Fibroblast of skin of left biceps (primary cell): ENCODE data around the gene C17orf100.

ENCODE experiments used
- DNase-seq, 2 experiments: peaks; one replicate each; pipeline ENCODE4 v3.0.0-alpha.2; 2013; ENCODE audit warnings: low read depth in 2 of 2

The C17orf100 gene

GRCh38 chr17:6669479-6670212 is 18.1 kb downstream of the C17orf100 start:
- DNase-seq = no peak

GRCh38 chr17:6670571-6670970 is 19.0 kb downstream of the C17orf100 start:
- no peak for DNase-seq

- no peak for DNase-seq
Measured at GRCh38 chr17:6670999-6671398, 19.4 kb downstream of the C17orf100 start.

GRCh38 chr17:6671431-6671830 is 19.9 kb downstream of the C17orf100 start:
- no peak for DNase-seq

- no peak for DNase-seq
Measured at GRCh38 chr17:6674586-6674985, 23.0 kb downstream of the C17orf100 start.

DNA sequence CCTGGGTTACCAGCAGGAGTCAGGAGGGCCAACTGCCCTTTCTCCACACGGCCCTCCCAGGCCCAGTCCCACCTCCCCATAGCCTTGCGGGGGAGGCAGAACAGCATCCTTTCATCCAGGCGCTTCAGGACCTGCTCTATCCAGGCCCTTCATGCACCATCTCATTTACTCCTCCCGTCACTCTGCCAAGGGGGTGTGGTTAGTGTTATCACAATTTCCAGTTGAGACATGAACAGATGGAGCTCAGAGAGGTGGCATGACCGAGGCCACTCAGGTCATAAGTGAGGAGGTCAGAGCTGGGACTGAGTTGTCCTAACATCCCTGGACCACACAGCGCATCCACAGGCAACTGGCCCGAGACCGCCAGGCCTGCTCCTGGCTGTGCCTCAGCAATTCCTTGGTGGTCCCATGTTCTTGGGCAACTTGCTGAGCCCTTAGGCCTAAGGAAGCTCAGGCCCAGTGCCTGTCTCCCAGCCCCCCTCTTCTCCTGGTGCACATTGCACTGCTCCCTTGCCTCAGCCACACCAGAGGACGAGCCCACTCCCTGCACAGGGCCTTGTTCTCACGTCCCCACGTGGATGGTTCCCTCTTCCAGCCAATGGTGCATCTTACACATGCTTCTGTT is 23.8 kb downstream of the C17orf100 start:
- no peak for DNase-seq

DNA sequence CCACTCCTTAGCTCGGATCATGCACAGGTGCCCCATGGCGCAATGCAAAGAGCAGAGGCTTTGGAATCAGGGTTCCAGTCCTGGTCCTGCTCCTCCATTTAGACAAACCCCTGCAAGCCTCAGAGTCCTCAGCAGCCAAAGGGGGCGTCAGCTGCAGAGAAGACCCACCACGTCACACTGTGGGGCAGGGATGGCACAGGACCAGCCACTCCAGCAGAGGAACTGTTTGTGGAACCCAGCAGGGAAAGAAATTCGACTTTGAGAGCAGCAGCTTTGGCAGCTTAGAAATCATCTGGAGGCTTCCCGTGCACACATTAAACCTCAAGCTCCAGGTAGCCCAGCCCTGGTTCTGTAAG is 25.2 kb downstream of the C17orf100 start:
- DNase-seq = no peak

DNA sequence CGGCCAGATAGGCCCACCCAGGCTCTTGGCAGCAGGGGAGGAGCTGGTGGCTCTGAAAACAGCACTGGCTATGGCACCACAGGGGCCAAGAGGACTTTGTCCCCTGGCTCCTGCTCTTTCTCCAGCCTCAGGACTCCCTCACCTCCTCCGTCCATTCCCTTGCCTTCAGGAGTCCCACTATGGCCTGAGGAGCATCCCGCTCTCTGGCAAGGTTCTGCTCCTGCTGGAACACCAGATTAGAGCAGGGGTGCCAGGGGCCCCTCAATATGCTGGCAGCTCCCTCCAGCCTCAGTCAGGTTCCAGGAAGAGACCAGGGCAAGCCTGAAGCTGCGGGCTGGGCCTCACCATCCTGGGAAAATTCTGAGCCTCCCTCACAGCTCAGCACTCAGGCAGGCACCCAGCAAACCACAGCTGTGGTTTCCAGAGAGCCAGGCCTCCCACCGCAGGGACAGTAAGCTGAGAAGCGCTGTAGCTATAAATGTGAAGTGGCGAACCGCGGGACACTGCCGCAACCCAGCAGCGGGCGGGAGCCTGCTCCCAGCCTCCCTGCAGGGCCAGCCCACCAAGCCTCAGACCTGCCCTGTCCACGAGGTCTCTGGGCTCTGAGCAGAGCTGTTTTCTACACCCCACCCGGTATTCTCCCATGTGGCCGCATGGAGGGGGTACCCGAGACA is 25.7 kb downstream of the C17orf100 start:
- DNase-seq = no peak

GRCh38 chr17:6677946-6678345 is 26.4 kb downstream of the C17orf100 start:
- DNase-seq = no peak

GRCh38 chr17:6679241-6679640 is 27.7 kb downstream of the C17orf100 start:
- no peak for DNase-seq

DNA sequence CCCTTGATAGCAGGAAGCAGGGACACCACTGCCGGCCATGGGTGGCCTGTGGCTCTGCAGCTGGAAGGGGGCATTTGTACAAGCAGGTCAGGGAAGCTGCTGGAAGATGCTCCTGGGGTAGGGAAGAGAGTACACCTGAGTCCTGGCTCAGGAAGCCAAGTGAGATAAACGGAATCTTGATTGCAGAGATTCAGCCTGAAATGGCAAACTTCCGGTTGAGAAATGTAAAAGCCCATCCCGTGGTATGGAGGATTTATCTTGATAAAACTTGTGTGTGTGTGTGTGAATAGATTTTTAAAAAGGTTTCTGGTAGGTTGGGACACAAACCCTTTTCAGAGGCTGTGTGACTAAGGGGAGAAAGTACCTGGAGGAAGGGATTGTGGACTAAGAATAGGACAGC is 29.6 kb downstream of the C17orf100 start:
- DNase-seq = no peak

- DNase-seq = no peak
Measured at GRCh38 chr17:6681671-6682070, 30.1 kb downstream of the C17orf100 start.

DNA sequence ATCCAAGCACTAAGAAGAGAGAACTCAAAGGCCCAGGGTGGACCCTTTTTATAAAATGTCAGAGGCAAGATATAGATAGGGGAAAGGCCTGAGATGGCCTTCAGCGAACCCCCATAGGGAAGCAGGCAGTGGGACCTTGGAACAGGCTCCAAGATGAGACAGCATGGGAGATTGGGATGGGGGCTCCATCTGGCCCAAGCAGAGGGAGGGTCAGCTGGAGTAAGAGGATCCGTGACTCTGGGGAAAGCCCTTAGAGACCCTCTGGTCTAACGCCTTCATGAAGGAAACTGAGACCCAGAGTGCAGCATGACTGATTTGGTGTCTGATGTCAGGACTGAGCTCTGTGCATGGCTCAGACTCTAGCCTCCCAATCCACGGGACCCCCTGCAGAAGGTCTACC is 30.8 kb downstream of the C17orf100 start:
- no peak for DNase-seq

- DNase-seq = no peak
Measured at GRCh38 chr17:6683081-6683684, 31.6 kb downstream of the C17orf100 start.

- no peak for DNase-seq
Measured at GRCh38 chr17:6683730-6684459, 32.3 kb downstream of the C17orf100 start.

GRCh38 chr17:6684460-6684783 is 32.9 kb downstream of the C17orf100 start:
- no peak for DNase-seq

DNA sequence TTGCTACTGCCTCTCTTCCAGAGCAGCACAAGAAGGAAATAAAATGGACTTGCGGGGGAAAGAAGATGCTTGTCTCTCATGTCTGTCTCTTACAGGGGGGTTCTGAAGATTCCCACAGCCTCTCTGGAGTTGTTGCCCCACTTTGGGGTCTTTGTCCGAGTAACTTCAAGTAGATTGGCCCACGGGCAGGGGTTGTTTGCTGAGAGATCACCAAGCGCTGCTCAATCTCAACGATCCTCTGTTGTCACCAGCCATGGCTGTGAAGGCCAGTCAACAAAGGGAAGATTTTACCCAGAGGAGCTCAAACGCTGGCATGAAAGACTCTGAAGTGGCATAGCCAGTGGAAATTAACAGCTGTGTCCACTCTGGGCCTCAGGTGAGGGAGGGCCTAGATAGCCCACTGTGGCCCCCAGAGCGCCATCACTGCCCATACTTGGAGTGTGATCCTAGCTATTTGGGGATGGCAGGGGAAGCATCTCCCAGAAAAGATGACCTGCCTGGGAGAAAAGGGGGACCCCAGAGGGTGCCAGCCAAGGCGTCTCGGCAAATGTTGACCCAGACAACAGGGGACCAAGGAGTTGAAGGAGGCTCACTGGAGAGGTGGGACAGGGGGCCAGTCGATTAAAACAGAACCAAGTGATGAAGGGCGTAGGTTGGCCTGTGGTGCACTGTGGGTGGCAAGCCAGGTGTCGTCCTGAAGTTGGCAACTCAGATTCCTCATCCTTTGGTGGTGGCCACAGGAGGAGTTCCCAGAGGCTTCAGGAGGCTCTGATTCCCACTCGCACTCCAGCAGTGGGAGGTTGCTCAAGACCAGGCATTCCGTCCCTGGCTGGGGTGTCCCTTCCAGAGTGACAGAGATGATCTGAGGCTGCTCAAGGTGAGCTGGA is 33.6 kb downstream of the C17orf100 start:
- DNase-seq = no peak

GRCh38 chr17:6686026-6686425 is 34.5 kb downstream of the C17orf100 start:
- DNase-seq = no peak

DNA sequence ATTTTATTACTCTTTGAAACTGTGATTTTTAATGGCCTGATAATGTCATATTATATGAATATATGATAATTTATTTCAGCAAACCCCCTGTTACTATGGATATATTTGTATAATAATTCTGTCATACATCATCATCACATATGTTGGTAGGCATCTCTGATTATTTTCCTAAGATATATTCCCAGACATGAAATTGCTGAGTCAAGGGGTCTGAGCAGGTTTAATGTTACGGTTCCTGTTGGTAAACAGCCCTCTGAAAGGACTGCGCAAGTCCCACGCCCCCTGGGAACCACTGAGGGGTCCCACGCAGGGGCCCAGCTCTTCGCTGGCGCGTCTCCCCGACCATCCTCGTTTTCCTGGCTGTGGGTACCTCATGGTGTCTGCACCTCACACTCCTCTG is 37.4 kb downstream of the C17orf100 start:
- no peak for DNase-seq

DNA sequence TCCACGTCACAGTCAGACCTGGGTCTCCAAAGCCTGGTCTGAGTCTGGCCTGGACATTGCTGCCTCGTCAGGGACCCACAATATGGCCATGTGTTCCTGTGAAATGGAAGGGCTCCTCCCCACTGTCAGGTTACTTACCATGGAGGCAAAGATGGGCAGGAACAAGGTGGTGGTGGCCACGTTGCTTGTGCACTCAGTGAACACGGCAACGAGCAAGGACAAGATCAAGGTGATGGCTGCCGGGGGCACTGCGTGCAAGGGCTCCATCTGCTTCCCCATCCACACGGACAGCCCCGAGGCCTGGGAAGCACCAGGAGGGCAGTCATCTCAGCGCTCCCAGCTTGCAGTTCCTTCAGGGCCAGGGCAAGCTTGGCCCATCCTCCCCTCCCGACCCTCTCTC is 39.1 kb downstream of the C17orf100 start:
- no peak for DNase-seq

DNA sequence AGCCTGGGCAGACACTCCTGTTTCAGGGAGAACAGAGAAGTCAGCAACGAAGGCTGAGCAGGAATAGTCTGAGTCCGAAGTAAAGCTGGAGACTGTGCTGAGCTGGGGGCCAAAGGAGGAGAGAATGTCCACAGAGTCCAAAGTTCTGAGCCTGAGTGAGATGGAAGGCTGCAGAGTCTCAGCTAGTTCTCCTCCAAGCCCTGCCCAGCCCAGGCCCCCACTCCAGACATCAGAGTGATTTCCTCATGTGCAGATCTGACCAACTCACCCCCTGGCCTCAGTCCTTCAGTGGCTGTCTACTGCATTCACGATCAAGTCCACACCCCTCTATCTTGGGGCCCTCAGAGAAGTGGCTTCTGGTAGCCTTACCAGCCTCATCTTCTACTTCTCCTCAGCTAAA is 40.0 kb downstream of the C17orf100 start:
- DNase-seq = no peak
